HepG2 (cell line): ENCODE measurements around the gene DIP2C. TPM values are rescaled to one million over a fixed set of nuclear protein-coding genes. Genes with fewer than 3 reads are reported as not detected.

Experiments
- ATAC-seq: fragments of 200-7000 bp; cut with Tn5 transposase; 3 replicates; pipeline ENCODE4 v1.9.1; 2020; ENCODE audit warnings: mild to moderate bottlenecking, moderate library complexity
- BruUV-seq: library from RNA; stranded (reverse); fragments of 400-500 nt; replicated peaks from 2 replicates; lab custom pipeline; 2021; lab: Mats Ljungman, UMichigan
- CTCF ChIA-PET: fragments of 300-600 bp; formaldehyde crosslinking; extraction: SDS; loops from one replicate; lab custom pipeline; 2021; ENCODE audit warnings: low total read pairs, inconsistent platforms, low intra/inter-chr PET ratio; lab: Yijun Ruan, JAX
- POLR2A ChIA-PET: fragments of 350-600 bp; sonication (Branson Sonifier 250); formaldehyde crosslinking; loops from one replicate; lab custom pipeline; 2020; ENCODE audit warnings: antibody characterized with exemption, inconsistent platforms; lab: Yijun Ruan, JAX
- DNase-seq: peaks from one replicate; pipeline ENCODE4 v3.0.0-alpha.2; 2015; ENCODE audit warnings: low spot score
- FAIRE-seq: peaks from 3 replicates; lab custom pipeline; 2011; peaks lifted over from hg19 to GRCh38; lab: Jason Lieb, UNC
- H2AFZ ChIP-seq: one replicate; pipeline ENCODE4 v1.6.1; 2011; ENCODE audit warnings: low read length, inconsistent platforms
- H3K27ac ChIP-seq: fragments of 300-600 bp; 3 replicates; pipeline ENCODE4 v1.8.0; 2011; ENCODE audit warnings: mixed run types, mild to moderate bottlenecking, mixed read lengths, low read length, inconsistent platforms; ENCODE audit not compliant: insufficient read depth; ENCODE audit errors: extremely low read length
- H3K27me3 ChIP-seq, 2 experiments: fragments of 200-600 bp in 1 of 2; 2 replicates in 1 of 2; 3 replicates in 1 of 2; pipeline versions ENCODE4 v1.6.0 to v1.8.0; 2011; ENCODE audit warnings: low read length in 2 of 2, mild to moderate bottlenecking in 2 of 2, moderate library complexity in 2 of 2, inconsistent platforms in 1 of 2; ENCODE audit not compliant: insufficient read depth in 2 of 2, control insufficient read depth in 1 of 2
- H3K36me3 ChIP-seq, 2 experiments: fragments of 200-600 bp in 1 of 2; replicated peaks in 1 of 2; 2 replicates in 1 of 2; 3 replicates in 1 of 2; pipeline versions ENCODE4 v1.5.1 to v1.8.0; 2011; ENCODE audit warnings: low read length in 2 of 2, inconsistent platforms in 1 of 2; ENCODE audit not compliant: insufficient read depth in 2 of 2, control insufficient read depth in 1 of 2
- H3K4me1 ChIP-seq: 2 replicates; pipeline ENCODE4 v1.5.1; 2012; ENCODE audit warnings: low read length, inconsistent platforms; ENCODE audit not compliant: insufficient read depth
- H3K4me2 ChIP-seq: 2 replicates; pipeline ENCODE4 v1.6.0; 2011; ENCODE audit warnings: low read depth, low read length, inconsistent platforms
- H3K4me3 ChIP-seq, 3 experiments: fragments of 200-600 bp in 1 of 3; sonication (generic), shearing (Covaris generic) in 1 of 3; replicated peaks in 1 of 3; 2 replicates each; pipeline ENCODE4 v1.5.1; 2011 to 2016; ENCODE audit warnings: low read length in 3 of 3, inconsistent platforms in 2 of 3, low read depth in 2 of 3, mild to moderate bottlenecking in 2 of 3, control low read depth in 1 of 3, mixed read lengths in 1 of 3; ENCODE audit not compliant: insufficient read depth in 1 of 3
- H3K79me2 ChIP-seq: one replicate; pipeline ENCODE4 v1.6.1; 2011; ENCODE audit warnings: low read length, inconsistent platforms; ENCODE audit not compliant: insufficient read depth
- H3K9ac ChIP-seq: 2 replicates; pipeline ENCODE4 v1.6.0; 2011; ENCODE audit warnings: mild to moderate bottlenecking, low read depth, low read length, inconsistent platforms; ENCODE audit not compliant: insufficient read depth
- H3K9me3 ChIP-seq: 2 replicates; pipeline ENCODE4 v1.5.1; 2012; ENCODE audit warnings: mild to moderate bottlenecking, low read length
- H4K20me1 ChIP-seq: 2 replicates; pipeline ENCODE4 v1.6.0; 2011; ENCODE audit warnings: inconsistent platforms, mild to moderate bottlenecking, low read length, moderate library complexity; ENCODE audit not compliant: insufficient read depth
- HNRNPUL1 ChIP-seq: fragments of 200-400 bp; formaldehyde crosslinking; IDR thresholded peaks from 2 replicates; pipeline ENCODE4 v1.6.1; 2017; ENCODE audit warnings: low read depth, mild to moderate bottlenecking, low read length, moderate library complexity
- MAF1 ChIP-seq: sonication (generic); formaldehyde crosslinking; IDR thresholded peaks from 2 replicates; pipeline ENCODE4 v1.5.0; 2020; ENCODE audit warnings: missing genetic modification reagents, borderline replicate concordance
- RFX3 ChIP-seq: IDR thresholded peaks from 2 replicates; pipeline ENCODE4 v1.6.1; 2016; ENCODE audit warnings: missing biosample characterization, missing genetic modification reagents
- TBX2 ChIP-seq: sonication (generic); formaldehyde crosslinking; IDR thresholded peaks from 2 replicates; pipeline ENCODE4 v1.5.0; 2020; ENCODE audit warnings: missing genetic modification reagents, mild to moderate bottlenecking, borderline replicate concordance
- ZBTB21 ChIP-seq: sonication (generic); formaldehyde crosslinking; IDR thresholded peaks from 2 replicates; pipeline ENCODE4 v1.4.0; 2020; ENCODE audit warnings: missing genetic modification reagents
- ZNF34 ChIP-seq: sonication (generic); formaldehyde crosslinking; IDR thresholded peaks from 2 replicates; pipeline ENCODE4 v1.4.0; 2020; ENCODE audit warnings: mild to moderate bottlenecking, missing genetic modification reagents, borderline replicate concordance
- ZNF569 ChIP-seq: sonication (generic); formaldehyde crosslinking; IDR thresholded peaks from 2 replicates; pipeline ENCODE4 v1.5.0; 2020; ENCODE audit warnings: mild to moderate bottlenecking, missing genetic modification reagents, moderate library complexity, borderline replicate concordance
- ZNF598 ChIP-seq: sonication (generic); formaldehyde crosslinking; IDR thresholded peaks from 2 replicates; pipeline ENCODE4 v1.5.1; 2020; ENCODE audit warnings: mild to moderate bottlenecking, missing genetic modification reagents, borderline replicate concordance
- WGBS: methylation state at CpG from one replicate; pipeline ENCODE4 v1.1.6; 2017; ENCODE audit warnings: low lambda C conversion rate; 5-methylcytosine and 5-hydroxymethylcytosine counted together
- in situ Hi-C: cut with HindIII; loops from 2 replicates; pipeline ENCODE4 v1.10.0; 2017; ENCODE audit warnings: low pct_unique_long_range_greater_than_20kb; ENCODE audit not compliant: extremely low pct_ligation_motif_present
- intact Hi-C: fragments of 100-400 bp; cut with micrococcal nuclease; formaldehyde crosslinking; loops from one replicate; pipeline ENCODE4 v1.10.0; 2022; ENCODE audit not compliant: unreplicated experiment
- polyA plus RNA-seq, 8 experiments: library from polyadenylated mRNA; depleted of rRNA in 3 of 8; stranded (reverse) in 7 of 8; unstranded in 1 of 8; fragments of >200 nt; fragmentation: Illumina TruSeq in 4 of 8; extraction: Trizol in 4 of 8; gene quantifications; 2 replicates each; pipeline versions ENCODE4 v1.2.1 to v1.2.3, GENCODE V29; 2011 to 2016; ENCODE audit warnings: low read depth in 4 of 8, missing spikeins in 1 of 8, mixed read lengths in 1 of 8; ENCODE audit not compliant: insufficient read depth in 1 of 8
- total RNA-seq, 5 experiments: library from RNA; depleted of rRNA; stranded (reverse); fragments of >200 nt; fragmentation: Illumina TruSeq; extraction: Trizol; gene quantifications; 2 replicates each; pipeline ENCODE4 v1.2.3, GENCODE V29; 2016; ENCODE audit warnings: low read depth in 1 of 5
- TF ChIP-seq, protein P1 (sequence below): IDR thresholded peaks from 2 replicates; pipeline ENCODE4 v1.6.1; 2012; ENCODE audit warnings: low read length, improper control_type of control experiment

DIP2C gene
- total and polyA plus RNA-seq, 2 of the 13 experiments (the other 11 are each of a cell fraction or from before 2014, with no cell fraction given): 2.2 to 2.7 TPM

DNA sequence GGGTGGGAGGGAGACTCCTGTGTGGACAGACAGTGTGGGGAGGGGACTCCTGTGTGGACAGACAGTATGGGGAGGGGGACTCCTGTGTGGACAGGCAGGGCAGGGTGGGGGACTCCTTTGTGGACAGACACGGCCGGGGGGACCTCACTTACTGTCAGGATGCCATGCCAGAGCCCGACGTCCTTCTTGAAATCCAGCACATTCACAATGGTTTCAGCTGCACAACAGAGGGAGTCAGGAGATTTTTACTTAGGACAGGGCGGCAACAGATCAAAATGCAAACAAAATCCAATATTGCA is 301.9 kb downstream of the DIP2C start:
- in situ Hi-C loops (no loop called here), intact Hi-C loops (no loop called here)
- Histone ChIP-seq H3K4me1 (peaks cover 15% of the 10 kb centered on the region), H3K9ac (no peak overlapping the region), H3K4me2 (no peak overlapping the region), H3K27ac (no peak overlapping the region), H4K20me1 (no peaks in the 10 kb centered on the region), H2AFZ (no peak overlapping the region), H3K27me3 (no peaks in the 10 kb centered on the region), H3K36me3 (peaks cover 0 to 2% of the 10 kb centered on the region in 2 experiments; a peak in 3 of 5 replicates), H3K79me2 (no peaks in the 10 kb centered on the region), H3K4me3 (no peak overlapping the region), H3K9me3 (no peaks in the 10 kb centered on the region)
- DNase-seq (no peak), FAIRE-seq (no peak), ATAC-seq (no peak)
- POLR2A ChIA-PET: no interaction called here
- CTCF ChIA-PET: no interaction called here
- TF ChIP-seq ZBTB21 (CRISPR knock-in tag) (no peak), ZNF598 (CRISPR knock-in tag) (no peak), RFX3 (CRISPR knock-in tag) (no peak), ZNF569 (CRISPR knock-in tag) (no peak), HNRNPUL1 (no peak), ZNF34 (CRISPR knock-in tag) (no peak), TBX2 (no peak), MAF1 (CRISPR knock-in tag) (no peak)
- TF ChIP-seq, protein P1, sequence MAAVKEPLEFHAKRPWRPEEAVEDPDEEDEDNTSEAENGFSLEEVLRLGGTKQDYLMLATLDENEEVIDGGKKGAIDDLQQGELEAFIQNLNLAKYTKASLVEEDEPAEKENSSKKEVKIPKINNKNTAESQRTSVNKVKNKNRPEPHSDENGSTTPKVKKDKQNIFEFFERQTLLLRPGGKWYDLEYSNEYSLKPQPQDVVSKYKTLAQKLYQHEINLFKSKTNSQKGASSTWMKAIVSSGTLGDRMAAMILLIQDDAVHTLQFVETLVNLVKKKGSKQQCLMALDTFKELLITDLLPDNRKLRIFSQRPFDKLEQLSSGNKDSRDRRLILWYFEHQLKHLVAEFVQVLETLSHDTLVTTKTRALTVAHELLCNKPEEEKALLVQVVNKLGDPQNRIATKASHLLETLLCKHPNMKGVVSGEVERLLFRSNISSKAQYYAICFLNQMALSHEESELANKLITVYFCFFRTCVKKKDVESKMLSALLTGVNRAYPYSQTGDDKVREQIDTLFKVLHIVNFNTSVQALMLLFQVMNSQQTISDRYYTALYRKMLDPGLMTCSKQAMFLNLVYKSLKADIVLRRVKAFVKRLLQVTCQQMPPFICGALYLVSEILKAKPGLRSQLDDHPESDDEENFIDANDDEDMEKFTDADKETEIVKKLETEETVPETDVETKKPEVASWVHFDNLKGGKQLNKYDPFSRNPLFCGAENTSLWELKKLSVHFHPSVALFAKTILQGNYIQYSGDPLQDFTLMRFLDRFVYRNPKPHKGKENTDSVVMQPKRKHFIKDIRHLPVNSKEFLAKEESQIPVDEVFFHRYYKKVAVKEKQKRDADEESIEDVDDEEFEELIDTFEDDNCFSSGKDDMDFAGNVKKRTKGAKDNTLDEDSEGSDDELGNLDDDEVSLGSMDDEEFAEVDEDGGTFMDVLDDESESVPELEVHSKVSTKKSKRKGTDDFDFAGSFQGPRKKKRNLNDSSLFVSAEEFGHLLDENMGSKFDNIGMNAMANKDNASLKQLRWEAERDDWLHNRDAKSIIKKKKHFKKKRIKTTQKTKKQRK: no peak
- 96% methylated on average over 5 of the region's 5 CpGs for WGBS
- no TSS peak for BruUV-seq
